Stimulated activated naive CD8-positive, alpha-beta T cell treated with anti-CD3 and anti-CD28 coated beads, Interleukin-15, Interleukin-2, amounts not matched to agents 100 ng/mL and 50 ng/mL, for 24 hours (primary cell): ENCODE data around the gene CACNA1C.

ENCODE experiments used
- H3K27ac Mint-ChIP-seq: one replicate; pipeline ENCODE4 v1.8.0; 2021; ENCODE audit warnings: mild to moderate bottlenecking, mixed read lengths
- H3K27me3 Mint-ChIP-seq: one replicate; pipeline ENCODE4 v1.8.0; 2021; ENCODE audit warnings: mixed read lengths
- H3K36me3 Mint-ChIP-seq: one replicate; pipeline ENCODE4 v1.8.0; 2021; ENCODE audit warnings: low read depth, mixed read lengths
- H3K4me1 Mint-ChIP-seq: one replicate; pipeline ENCODE4 v1.8.0; 2021; ENCODE audit warnings: low read depth, mixed read lengths
- H3K4me3 Mint-ChIP-seq: one replicate; pipeline ENCODE4 v1.8.0; 2021; ENCODE audit warnings: mild to moderate bottlenecking, mixed read lengths
- H3K9me3 Mint-ChIP-seq: one replicate; pipeline ENCODE4 v1.8.0; 2021; ENCODE audit warnings: mixed read lengths

CACNA1C gene

DNA sequence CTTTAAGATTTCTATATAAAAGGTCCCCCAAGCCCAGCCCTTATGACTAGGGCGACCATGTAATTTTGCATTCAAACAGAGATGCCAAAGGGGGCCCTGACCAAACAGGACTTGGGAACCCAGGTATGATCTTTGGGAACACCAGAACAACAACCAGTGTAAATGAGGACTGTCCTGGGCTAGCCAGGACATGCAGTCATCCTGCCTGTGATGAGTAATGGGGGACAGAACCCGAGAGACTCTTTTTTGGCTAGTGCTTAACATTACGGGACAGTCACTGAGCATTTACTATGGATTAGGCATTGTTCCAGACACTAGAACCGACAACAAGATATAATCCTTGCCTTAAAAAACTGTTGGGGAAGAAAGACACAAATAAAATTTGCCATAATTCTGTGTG, 337.3 kb downstream of the CACNA1C start:
- Mint-ChIP-seq H3K4me3 (no peak overlapping the region), H3K9me3 (no peaks in the 10 kb centered on the region), H3K27me3 (no peaks in the 10 kb centered on the region), H3K36me3 (no peaks in the 10 kb centered on the region), H3K27ac (no peak overlapping the region), H3K4me1 (no peaks in the 10 kb centered on the region)

DNA sequence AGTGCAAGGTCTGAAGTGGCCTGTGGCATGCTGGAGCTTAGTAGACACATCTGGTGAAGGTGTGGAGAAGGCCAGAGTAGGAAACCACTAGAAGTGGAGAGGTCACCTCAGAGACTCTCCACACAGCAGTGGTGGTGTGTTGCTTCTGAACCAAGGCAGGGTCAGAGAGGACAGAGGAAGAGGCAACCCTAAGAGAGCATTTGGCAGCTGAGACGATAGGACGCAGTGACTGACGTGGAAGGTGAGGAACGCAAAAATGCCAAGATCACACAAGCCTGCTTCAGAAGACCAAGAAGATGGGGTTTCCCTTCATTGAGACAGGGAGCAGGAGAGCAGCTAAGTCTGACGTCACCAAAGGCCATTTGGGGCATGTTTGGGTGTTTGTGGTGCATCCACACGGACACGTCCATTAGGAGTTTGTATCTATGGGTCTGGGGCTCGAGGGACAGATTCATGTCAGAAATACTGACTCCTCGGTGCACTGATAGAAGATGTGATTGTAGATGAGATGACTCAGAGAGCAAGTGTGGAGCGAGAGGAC, 338.1 kb downstream of the CACNA1C start:
- Mint-ChIP-seq H3K4me3 (no peak overlapping the region), H3K36me3 (no peaks in the 10 kb centered on the region), H3K27ac (no peak overlapping the region), H3K9me3 (no peaks in the 10 kb centered on the region), H3K27me3 (no peaks in the 10 kb centered on the region), H3K4me1 (no peaks in the 10 kb centered on the region)

DNA sequence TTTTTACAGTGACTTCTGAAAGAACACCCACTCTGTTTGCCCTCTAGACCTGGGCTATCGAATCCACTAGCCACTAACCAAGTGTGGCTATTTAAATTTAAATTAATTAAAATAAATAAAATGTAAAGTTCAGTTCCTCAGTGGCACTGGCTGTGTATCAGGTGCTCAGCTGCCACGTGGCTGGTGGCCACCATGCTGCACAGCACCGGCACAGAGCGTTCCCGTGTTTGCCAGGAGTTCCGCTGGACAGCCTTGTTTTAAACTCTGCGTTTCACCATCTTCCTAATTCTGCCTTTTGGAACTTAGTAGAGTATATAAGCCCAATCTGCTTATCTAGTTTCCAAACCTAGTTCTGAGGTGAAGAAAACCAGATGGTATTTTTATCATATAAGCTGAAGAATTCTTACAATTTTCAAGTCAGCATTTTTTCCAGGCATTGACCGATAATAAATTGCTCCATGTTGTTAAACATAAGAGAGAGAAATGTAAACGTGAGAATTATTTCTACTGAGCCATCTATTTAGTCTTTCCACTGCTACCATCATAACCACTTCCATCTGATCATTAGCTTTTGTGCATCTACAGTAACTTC, 339.0 kb downstream of the CACNA1C start:
- H3K36me3 Mint-ChIP-seq: no peaks in the 10 kb centered on the region
- H3K27ac Mint-ChIP-seq: no peak overlapping the region
- H3K4me3 Mint-ChIP-seq: no peak overlapping the region

DNA sequence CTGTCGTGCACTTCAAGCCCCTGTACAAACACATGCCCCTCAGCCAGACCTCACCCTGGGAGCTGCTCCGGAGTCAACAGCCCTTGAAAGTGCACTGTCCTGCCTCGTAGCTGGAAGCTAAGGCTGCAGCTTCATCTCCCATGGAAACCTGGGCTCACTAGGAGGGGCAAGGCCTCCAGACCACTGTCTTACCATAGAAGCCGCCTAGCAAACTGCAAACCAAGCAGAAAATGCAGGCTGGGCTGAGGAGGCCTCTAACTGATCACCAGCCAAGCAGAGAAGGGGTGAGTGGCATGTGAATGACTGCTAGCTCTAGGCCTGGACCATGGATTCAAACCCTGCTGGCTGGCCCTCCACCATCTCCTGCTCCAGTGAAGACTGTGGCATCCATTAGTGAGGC, 340.2 kb downstream of the CACNA1C start:
- Mint-ChIP-seq H3K4me1 (no peaks in the 10 kb centered on the region), H3K9me3 (no peaks in the 10 kb centered on the region), H3K27me3 (no peaks in the 10 kb centered on the region), H3K27ac (no peak overlapping the region), H3K4me3 (no peak overlapping the region), H3K36me3 (no peaks in the 10 kb centered on the region)

More for the DNA sequence above, 339.0 kb downstream of the CACNA1C start:
- H3K4me1 Mint-ChIP-seq: no peaks in the 10 kb centered on the region
- no peaks in the 10 kb centered on the region for H3K27me3 Mint-ChIP-seq
- no peaks in the 10 kb centered on the region for H3K9me3 Mint-ChIP-seq

DNA sequence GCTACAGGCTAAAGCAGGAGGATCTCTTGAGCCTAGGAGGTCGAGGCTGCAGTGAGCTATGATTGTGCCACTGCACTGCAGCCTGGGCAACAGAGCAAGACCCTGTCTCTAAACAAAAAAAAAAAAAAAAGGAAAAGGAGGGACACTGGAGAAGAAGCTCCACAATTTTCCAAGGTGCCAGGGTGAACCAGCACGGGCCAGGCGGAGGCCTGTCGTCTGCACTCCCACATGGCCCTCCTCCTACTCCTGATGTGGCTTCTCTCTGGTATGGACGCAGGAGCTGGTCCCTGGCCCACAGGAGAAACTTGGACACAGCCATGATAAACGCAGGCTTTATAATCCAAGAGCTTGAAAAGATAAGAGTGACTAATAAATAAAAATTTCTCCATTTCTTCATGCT, 341.2 kb downstream of the CACNA1C start:
- Mint-ChIP-seq H3K4me1 (no peaks in the 10 kb centered on the region), H3K36me3 (no peaks in the 10 kb centered on the region), H3K4me3 (no peak overlapping the region), H3K9me3 (no peaks in the 10 kb centered on the region), H3K27me3 (no peaks in the 10 kb centered on the region), H3K27ac (no peak overlapping the region)

DNA sequence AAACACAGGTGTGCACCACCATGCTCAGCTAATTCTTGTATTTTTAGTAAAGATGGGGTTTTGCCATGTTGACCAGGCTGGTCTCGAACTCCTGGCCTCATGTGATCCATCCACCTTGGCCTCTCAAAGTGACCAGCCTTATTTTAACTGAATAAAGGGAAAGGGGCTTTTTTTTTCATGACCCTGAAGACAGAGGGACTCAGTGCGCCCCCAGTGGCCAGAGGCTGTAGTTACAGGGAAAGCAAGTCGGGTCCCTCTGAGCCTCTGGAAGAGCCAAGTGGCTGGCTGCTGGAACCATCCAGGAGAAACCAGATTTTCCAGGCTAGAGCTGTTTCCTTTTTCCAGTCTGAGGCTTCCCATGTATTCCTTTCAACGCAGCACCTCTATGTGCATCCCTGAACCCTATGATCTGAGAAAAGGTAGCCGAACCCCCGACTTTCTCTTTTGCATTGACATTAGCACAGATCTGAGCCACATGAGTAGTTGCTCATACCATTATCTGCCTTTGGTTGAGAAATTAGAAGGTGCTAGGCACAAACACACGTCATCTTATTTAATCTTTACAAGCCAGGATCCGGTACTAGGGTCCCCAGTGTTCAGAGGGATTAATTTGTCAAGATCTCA, 342.7 kb downstream of the CACNA1C start:
- Mint-ChIP-seq H3K4me1 (no peaks in the 10 kb centered on the region), H3K36me3 (no peaks in the 10 kb centered on the region), H3K4me3 (no peak overlapping the region), H3K27ac (no peak overlapping the region), H3K9me3 (no peaks in the 10 kb centered on the region), H3K27me3 (no peaks in the 10 kb centered on the region)

DNA sequence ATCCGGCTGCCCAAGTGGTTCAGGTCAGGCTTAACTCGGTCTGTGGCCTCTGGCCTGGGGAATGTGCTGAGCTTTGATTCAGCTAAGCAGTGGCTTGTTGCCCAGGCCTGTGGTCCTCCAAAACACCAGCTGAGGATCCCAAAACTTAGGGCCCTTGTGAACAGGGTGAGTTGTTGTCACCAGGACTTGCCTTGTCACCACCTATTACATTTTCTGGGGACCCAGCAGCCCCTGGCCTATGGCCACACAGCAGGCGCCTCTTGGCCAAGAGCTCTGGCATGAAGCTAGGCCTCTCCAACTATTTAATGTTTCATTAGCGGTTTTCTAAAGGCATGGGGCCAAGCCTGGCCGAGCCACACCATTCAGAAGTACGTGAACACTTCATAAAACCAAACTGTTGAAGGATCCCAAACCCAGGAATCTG, 343.7 kb downstream of the CACNA1C start:
- Mint-ChIP-seq H3K27me3 (no peaks in the 10 kb centered on the region), H3K4me3 (no peak overlapping the region), H3K27ac (no peak overlapping the region), H3K36me3 (no peaks in the 10 kb centered on the region), H3K9me3 (no peaks in the 10 kb centered on the region), H3K4me1 (no peaks in the 10 kb centered on the region)

DNA sequence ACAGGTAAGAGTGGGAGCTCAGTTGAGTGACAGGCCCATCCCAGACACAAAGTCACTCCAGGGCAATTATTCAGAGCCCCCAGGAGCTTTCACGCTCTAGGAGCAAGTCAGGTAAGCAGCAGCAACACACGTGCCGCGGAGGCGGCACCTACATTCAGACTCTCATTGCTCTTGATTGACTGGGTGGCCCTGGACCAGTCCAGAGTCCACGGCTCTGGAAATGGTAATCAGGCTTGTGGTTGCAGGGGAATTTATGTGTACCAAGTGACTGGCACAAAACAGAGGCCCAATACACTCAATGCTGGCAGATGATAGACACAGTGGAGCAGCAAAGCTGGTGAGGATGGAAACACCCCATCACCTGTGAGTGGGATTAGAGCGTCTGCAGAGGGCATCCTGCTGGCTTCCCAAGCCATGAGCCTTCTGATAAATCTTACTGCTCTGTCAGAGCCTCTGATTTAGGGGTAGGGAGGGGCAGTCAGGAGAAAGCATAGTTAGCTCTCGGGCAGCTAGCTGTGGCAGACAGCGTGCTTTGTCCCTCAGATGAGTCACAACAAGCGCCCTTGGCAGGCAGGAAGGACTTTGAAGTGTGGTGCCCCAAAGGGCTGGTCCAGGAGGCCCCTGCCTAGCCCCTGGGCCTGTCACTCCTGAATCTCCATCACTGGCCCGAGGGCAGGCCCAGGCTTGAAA, 344.7 kb downstream of the CACNA1C start:
- Mint-ChIP-seq H3K4me3 (no peak overlapping the region), H3K36me3 (no peaks in the 10 kb centered on the region), H3K27me3 (no peaks in the 10 kb centered on the region), H3K4me1 (no peaks in the 10 kb centered on the region), H3K9me3 (no peaks in the 10 kb centered on the region), H3K27ac (no peak overlapping the region)

DNA sequence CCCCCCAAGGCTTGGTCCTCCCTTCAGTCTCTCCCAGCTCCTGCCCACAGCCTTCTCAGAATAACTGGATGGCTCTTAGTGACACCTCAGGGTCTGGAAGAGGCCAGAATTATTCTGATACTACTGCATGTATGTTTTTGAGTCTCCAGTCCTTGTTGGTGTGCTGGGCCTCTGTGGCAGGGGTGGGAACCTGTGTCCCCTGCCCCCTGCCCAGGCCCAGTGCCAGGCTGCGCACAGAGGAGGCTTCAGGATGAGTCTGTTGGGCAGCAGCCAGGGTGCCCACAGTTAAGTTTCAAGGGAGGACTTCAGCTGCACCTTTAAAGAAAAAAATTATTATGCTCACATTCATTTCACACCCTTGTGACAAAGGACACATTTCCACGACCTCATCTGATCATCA, 348.3 kb downstream of the CACNA1C start:
- H3K9me3 Mint-ChIP-seq: no peaks in the 10 kb centered on the region
- no peaks in the 10 kb centered on the region for H3K36me3 Mint-ChIP-seq
- H3K27ac Mint-ChIP-seq: no peak overlapping the region
- H3K27me3 Mint-ChIP-seq: no peaks in the 10 kb centered on the region
- no peak overlapping the region for H3K4me3 Mint-ChIP-seq
- H3K4me1 Mint-ChIP-seq: peaks cover 4% of the 10 kb centered on the region

DNA sequence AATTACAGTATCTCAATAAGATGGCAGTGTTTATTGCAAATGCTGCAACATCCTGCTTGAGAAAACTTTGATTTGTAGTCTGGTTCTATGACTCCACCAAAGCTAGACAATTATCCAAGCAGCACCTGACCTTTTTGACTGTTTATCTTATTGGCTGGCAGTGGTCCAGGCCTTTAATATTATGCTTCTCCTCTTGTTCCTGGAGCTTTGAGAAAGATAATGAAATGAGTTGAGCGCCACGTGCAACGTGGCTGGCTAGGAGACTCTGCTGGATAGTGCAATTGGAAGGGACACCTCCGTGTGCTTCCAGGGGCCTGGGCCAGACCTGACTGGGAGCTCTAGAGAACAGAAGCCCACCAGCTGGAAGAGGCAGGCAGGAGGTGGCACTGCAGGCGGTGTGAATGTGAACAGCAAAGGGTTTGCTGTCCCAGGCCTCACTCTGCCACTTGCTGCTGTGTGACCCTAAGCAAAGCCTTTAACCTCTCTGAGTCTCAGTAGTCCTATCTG, 349.3 kb downstream of the CACNA1C start:
- Mint-ChIP-seq H3K27ac (no peak overlapping the region), H3K36me3 (no peaks in the 10 kb centered on the region), H3K27me3 (no peaks in the 10 kb centered on the region), H3K4me3 (no peak overlapping the region), H3K4me1 (peaks cover 4% of the 10 kb centered on the region), H3K9me3 (no peaks in the 10 kb centered on the region)

DNA sequence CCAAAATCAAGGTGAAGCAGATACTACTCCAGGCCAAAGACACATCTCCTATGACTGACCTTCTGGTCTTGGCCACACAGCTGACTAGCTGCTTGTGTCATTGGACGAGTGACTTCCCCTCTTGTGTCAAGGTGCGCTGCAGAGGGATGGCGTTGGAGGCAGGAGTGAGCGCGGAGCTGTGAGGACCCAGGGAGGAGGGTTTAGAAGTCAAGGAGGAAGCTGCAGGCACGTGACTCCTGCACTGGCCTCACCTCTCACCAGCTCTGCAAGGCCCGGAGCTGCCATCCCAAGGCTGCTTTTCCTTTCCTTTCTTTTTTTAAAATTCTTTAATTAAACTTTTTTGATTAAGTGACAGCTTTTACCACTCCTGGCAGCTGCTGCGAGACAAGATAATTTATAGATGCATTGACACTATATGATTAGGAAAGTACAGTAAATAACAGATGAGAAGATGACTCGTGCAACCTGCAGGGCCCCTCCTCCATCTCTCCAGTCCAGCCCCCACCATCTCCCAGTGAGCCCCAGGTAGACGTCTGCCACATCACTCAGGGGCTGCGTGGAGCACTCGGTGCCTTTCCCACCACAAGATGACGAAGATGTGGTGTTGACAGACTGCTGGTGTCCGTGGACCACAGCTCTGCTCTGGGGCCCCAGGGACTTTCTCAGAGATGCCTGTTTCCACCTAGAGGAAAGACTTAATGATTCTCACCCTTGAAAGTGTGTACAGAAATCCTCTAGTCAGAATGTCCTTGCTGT, 350.6 kb downstream of the CACNA1C start:
- no peaks in the 10 kb centered on the region for H3K9me3 Mint-ChIP-seq
- H3K4me3 Mint-ChIP-seq: no peak overlapping the region
- H3K27me3 Mint-ChIP-seq: no peaks in the 10 kb centered on the region
- H3K4me1 Mint-ChIP-seq: peaks cover 4% of the 10 kb centered on the region
- H3K36me3 Mint-ChIP-seq: no peaks in the 10 kb centered on the region
- H3K27ac Mint-ChIP-seq: no peak overlapping the region

DNA sequence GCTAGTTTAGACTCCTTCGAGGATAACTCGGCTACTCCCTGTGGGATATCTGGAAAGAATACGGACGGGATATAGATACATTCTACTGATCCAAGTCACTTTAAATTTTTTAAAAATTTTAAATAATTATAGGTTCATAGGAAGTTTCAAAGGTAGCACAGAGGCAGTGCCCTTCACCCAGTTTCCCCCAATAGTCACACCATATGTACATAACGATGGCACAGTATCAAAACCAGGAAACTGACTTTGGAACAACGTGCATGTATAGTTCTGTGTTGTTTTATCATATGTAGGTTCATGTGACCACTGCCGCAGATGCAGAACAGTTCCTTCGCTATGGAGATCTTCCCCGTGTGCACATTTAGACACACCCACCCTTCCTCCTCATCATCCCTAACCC, 352.3 kb downstream of the CACNA1C start:
- Mint-ChIP-seq H3K9me3 (no peaks in the 10 kb centered on the region), H3K4me3 (no peak overlapping the region), H3K27me3 (no peaks in the 10 kb centered on the region), H3K4me1 (peaks cover 4% of the 10 kb centered on the region), H3K36me3 (no peaks in the 10 kb centered on the region), H3K27ac (no peak overlapping the region)

DNA sequence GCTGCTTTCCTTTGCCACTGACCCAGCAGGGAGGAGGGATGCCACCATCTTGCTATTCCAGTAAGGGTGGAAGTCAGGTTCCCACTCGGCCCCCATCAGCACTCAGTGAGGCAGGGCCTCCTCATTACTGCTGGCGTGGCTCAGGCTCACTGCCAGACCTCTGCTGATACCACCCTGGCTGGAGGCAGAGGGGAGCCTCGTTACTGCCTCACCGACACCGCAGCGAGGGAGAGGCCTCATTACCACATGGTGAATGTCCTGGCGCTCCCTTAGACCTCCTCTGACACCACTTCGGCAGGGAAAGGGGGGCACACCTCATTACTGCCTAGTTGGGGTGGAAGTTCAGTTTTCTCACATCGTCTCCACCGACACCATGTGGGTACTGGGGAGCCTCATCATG, 354.1 kb downstream of the CACNA1C start:
- H3K27ac Mint-ChIP-seq: no peak overlapping the region
- peaks cover 4% of the 10 kb centered on the region for H3K4me1 Mint-ChIP-seq
- no peaks in the 10 kb centered on the region for H3K36me3 Mint-ChIP-seq
- H3K9me3 Mint-ChIP-seq: no peaks in the 10 kb centered on the region
- no peak overlapping the region for H3K4me3 Mint-ChIP-seq
- no peaks in the 10 kb centered on the region for H3K27me3 Mint-ChIP-seq

DNA sequence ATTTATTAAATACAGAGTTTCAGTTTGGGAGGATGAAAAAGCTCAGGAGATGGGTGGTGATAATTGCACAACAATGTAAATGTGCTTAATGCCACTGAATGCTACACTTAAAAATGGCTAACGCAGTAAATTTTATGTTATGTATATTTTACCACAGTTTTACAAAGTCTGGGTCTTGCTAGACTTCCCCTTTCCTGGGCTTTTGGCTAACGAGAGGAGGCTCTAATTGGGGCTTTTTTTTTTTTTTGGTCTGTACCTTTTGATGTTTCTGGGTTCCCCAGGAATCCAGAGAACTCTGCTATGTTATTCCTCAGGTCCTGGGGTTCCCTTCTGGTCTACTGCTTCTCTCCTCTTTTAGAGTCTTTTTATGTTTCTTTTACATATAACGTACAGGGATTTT, 355.5 kb downstream of the CACNA1C start:
- no peaks in the 10 kb centered on the region for H3K9me3 Mint-ChIP-seq
- H3K4me3 Mint-ChIP-seq: no peak overlapping the region
- peaks cover 4% of the 10 kb centered on the region for H3K4me1 Mint-ChIP-seq
- H3K36me3 Mint-ChIP-seq: no peaks in the 10 kb centered on the region
- H3K27me3 Mint-ChIP-seq: no peaks in the 10 kb centered on the region
- no peak overlapping the region for H3K27ac Mint-ChIP-seq
